ENCODE measurements around the gene AARS2.

DNA sequence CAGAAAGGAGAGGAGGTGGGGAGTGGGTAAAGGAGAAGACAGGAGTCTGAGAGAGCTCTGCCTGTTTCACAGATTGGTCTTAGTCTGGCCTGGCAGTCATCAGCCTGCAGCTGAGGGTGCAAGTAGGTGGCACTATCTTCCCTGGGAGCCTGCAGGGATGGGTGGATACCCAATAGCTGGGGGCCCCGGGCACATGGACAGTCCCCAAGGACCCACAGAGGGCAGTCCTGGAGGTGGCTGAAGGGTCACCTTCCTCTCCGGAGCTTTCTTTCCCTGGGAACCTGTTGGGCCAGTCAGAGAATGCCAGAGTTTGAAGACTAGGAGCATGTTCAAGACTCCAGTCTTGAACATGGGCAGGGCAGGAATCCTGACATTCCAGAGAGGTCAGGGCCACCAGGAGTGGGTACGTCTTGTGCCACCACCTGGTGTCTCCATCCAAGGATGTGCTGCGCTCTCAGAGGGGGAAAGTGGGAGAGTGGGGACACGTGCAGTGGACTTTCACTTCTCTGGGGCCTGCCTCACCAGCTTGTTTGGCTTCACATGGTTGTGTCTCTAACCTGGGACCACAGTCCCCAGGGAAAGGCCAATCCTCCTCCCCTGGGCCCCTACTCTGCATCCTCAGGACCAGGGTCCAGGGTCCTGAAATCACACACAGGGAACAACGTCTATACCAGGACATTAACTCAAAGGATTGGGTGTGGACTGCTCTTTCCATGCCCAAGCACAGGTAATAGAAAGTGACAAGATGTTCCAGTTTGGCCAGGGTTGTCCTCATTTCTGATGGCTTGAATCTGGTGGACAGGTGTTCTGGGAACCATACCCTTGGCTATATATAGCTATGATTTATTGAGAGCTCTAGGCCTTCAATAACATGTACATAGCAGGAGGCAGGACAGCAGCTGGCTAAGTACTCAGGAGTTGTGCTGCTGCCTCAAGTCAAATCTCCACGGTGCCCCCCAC is 18.0 kb downstream of the AARS2 start:
- TF ChIP-seq, protein P1, sequence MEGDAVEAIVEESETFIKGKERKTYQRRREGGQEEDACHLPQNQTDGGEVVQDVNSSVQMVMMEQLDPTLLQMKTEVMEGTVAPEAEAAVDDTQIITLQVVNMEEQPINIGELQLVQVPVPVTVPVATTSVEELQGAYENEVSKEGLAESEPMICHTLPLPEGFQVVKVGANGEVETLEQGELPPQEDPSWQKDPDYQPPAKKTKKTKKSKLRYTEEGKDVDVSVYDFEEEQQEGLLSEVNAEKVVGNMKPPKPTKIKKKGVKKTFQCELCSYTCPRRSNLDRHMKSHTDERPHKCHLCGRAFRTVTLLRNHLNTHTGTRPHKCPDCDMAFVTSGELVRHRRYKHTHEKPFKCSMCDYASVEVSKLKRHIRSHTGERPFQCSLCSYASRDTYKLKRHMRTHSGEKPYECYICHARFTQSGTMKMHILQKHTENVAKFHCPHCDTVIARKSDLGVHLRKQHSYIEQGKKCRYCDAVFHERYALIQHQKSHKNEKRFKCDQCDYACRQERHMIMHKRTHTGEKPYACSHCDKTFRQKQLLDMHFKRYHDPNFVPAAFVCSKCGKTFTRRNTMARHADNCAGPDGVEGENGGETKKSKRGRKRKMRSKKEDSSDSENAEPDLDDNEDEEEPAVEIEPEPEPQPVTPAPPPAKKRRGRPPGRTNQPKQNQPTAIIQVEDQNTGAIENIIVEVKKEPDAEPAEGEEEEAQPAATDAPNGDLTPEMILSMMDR (IDR thresholded peaks at IDR 0.05), result no peak
- TF ChIP-seq POLR2A (IDR thresholded peaks at IDR 0.05), result no peak
- TF ChIP-seq EP300 (IDR thresholded peaks at IDR 0.05), result no peak
